Measurements from ENCODE around the gene HBEGF. TPM values are rescaled to one million over a fixed set of nuclear protein-coding genes. Genes with fewer than 3 reads are reported as not detected.

HBEGF gene
- total and polyA plus RNA-seq, 2 experiments from 2014 or later: 2.2 to 2.9 TPM

- Mint-ChIP-seq H3K4me3 (no peak overlapping the region), H3K27ac (no peak overlapping the region), H3K9me3 (no peaks in the 10 kb centered on the region; the same call in 2 of the 3 replicates), H3K36me3 (ENCODE audit: low read depth) (peaks cover 3% of the 10 kb centered on the region; the same call in 1 of the 3 replicates), H3K27me3 (ENCODE audit: insufficient read depth, low read depth, poor library complexity) (peaks cover 12% of the 10 kb centered on the region), H3K4me1 (peaks cover 14% of the 10 kb centered on the region)
- H4K20me1 ChIP-seq (replicated peaks; ENCODE audit: insufficient read depth): no peaks in the 10 kb centered on the region; the same call in 1 of the 2 replicates
- peaks cover 8% of the 10 kb centered on the region for H3K4me1 ChIP-seq (ENCODE audit: insufficient read depth)
- H3K9me2 ChIP-seq (ENCODE audit: insufficient read depth): no peaks in the 10 kb centered on the region
- H2AFZ ChIP-seq: no peak overlapping the region
- no peak overlapping the region for H3K4me2 ChIP-seq
- 0 out of 2 replicates have a peak, but pooled peaks cover 3% of the 10 kb centered on the region for H3F3A ChIP-seq (replicated peaks; ENCODE audit: low read depth)
- DNase-seq (ENCODE audit: low spot score): no peak
- TF ChIP-seq EZH2 (IDR thresholded peaks at IDR 0.05; ENCODE audit: low read depth, unreplicated experiment) (no peak), REST (IDR thresholded peaks at IDR 0.05; ENCODE audit: unreplicated experiment) (no peak), ETS1 (IDR thresholded peaks at IDR 0.05) (no peak), CREB1 (CRISPR knock-in tag; IDR thresholded peaks at IDR 0.05; ENCODE audit: low read depth) (no peak), POLR2AphosphoS5 (IDR thresholded peaks at IDR 0.05; ENCODE audit: low read depth) (no peak), ZNF331 (CRISPR knock-in tag; IDR thresholded peaks at IDR 0.05; ENCODE audit: low read depth) (no peak), ZNF114 (CRISPR knock-in tag; IDR thresholded peaks at IDR 0.05) (no peak), JUNB (IDR thresholded peaks at IDR 0.05; ENCODE audit: unreplicated experiment) (no peak), STAT1 (IDR thresholded peaks at IDR 0.05; ENCODE audit: unreplicated experiment) (no peak), NANOG (IDR thresholded peaks at IDR 0.05; ENCODE audit: borderline replicate concordance) (no peak), CTCF (conservative IDR thresholded peaks at IDR 0.05; ENCODE audit: low read depth in 2 of 2) (no peak)
- H3K27ac ChIP-seq (ENCODE audit: low read depth): no peak overlapping the region
- no peak for ATAC-seq
- H3K27me3 ChIP-seq (ENCODE audit: insufficient read depth): peaks cover 15% of the 10 kb centered on the region
- H3K4me3 ChIP-seq: no peak overlapping the region
- H3K79me2 ChIP-seq (replicated peaks; ENCODE audit: insufficient read depth): no peaks in the 10 kb centered on the region
- H3K36me3 ChIP-seq (ENCODE audit: insufficient read depth): no peaks in the 10 kb centered on the region
Observed at GRCh38 chr5:140341591-140341990, 4.8 kb downstream of the HBEGF start.

Measured in GM23338 (cell line).